ENCODE measurements around the gene UBAP2. TPM values are rescaled to one million over a fixed set of nuclear protein-coding genes. Genes with fewer than 3 reads are reported as not detected.

The UBAP2 gene
- polyA plus RNA-seq, 1 experiment: 17.5 TPM

DNA sequence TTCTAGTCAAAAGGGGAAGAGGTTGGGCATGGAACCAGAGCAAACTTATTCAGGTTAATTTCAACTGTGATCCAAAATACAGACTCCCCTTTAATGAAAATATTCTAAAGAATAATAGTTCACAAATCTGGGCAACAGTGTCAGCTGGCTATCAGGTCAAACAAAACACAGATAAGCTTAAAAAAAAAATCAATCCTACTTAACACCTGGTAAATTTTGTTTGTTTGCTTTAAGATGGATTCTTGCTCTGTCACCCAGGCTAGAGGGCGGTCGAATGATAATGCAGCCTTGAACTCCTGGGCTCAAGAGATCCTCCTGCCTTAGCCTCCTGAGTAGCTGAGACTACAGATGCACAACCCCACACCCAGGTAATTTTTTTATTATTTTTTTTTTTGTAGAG, 89.0 kb downstream of the UBAP2 start:
- Histone ChIP-seq H3K27ac (ENCODE audit: low read depth, low read length) (no peak overlapping the region), H3K4me3 (ENCODE audit: low read depth, low read length) (no peak overlapping the region), H3K27me3 (ENCODE audit: control insufficient read depth, insufficient read depth, low read length) (no peaks in the 10 kb centered on the region), H3K9me3 (ENCODE audit: control insufficient read depth, insufficient read depth, low read length) (no peaks in the 10 kb centered on the region)
- POLR2A ChIA-PET: no interaction called here
- TF ChIP-seq, protein P1, sequence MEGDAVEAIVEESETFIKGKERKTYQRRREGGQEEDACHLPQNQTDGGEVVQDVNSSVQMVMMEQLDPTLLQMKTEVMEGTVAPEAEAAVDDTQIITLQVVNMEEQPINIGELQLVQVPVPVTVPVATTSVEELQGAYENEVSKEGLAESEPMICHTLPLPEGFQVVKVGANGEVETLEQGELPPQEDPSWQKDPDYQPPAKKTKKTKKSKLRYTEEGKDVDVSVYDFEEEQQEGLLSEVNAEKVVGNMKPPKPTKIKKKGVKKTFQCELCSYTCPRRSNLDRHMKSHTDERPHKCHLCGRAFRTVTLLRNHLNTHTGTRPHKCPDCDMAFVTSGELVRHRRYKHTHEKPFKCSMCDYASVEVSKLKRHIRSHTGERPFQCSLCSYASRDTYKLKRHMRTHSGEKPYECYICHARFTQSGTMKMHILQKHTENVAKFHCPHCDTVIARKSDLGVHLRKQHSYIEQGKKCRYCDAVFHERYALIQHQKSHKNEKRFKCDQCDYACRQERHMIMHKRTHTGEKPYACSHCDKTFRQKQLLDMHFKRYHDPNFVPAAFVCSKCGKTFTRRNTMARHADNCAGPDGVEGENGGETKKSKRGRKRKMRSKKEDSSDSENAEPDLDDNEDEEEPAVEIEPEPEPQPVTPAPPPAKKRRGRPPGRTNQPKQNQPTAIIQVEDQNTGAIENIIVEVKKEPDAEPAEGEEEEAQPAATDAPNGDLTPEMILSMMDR (IDR thresholded peaks at IDR 0.05; ENCODE audit: low read depth, low read length): no peak
- no peak for DNase-seq (ENCODE audit: low read depth, low spot score)
- CTCF ChIA-PET: interaction anchor here (0.5 kb wide), 1 partner anchor 222 kb away, joined by 4 read pairs; no protein-coding TSS in a partner anchor

GRCh38 chr9:33956544-33956943, 92.1 kb downstream of the UBAP2 start:
- ChIA-PET CTCF (no interaction called here), POLR2A (no interaction called here)
- no peak for DNase-seq (ENCODE audit: low read depth, low spot score)
- TF ChIP-seq, protein P1 (IDR thresholded peaks at IDR 0.05; ENCODE audit: low read depth, low read length): no peak
- Histone ChIP-seq H3K27me3 (ENCODE audit: control insufficient read depth, insufficient read depth, low read length) (no peaks in the 10 kb centered on the region), H3K9me3 (ENCODE audit: control insufficient read depth, insufficient read depth, low read length) (no peaks in the 10 kb centered on the region), H3K4me3 (ENCODE audit: low read depth, low read length) (no peak overlapping the region), H3K27ac (ENCODE audit: low read depth, low read length) (no peak overlapping the region)

DNA sequence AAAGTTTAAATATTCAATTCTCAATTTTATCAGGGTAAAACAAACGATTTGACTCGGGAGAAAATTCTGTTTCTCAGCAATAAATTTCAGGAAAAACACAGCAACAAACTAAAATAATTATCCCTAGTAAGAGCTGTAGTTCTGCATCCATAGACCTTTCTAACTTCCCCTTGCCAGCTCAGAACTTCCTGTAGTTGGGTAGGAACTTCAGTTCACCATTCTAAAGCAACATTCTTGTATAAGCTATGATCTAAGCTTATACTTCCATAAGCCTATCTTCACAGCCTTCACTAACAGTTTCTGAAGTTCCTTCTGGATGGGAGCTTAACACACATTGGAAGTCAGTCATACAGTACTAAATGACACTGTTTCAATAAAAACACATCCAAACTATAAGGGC, 96.6 kb downstream of the UBAP2 start:
- Histone ChIP-seq H3K4me3 (ENCODE audit: low read depth, low read length) (no peak overlapping the region), H3K27me3 (ENCODE audit: control insufficient read depth, insufficient read depth, low read length) (no peaks in the 10 kb centered on the region), H3K27ac (ENCODE audit: low read depth, low read length) (no peak overlapping the region), H3K9me3 (ENCODE audit: control insufficient read depth, insufficient read depth, low read length) (no peaks in the 10 kb centered on the region)
- DNase-seq (ENCODE audit: low read depth, low spot score): no peak
- ChIA-PET POLR2A (no interaction called here), CTCF (interaction anchor here (0.9 kb wide), 1 partner anchor 122 kb away, joined by 3 read pairs; no protein-coding TSS in a partner anchor)
- TF ChIP-seq, protein P1 (IDR thresholded peaks at IDR 0.05; ENCODE audit: low read depth, low read length): no peak

DNA sequence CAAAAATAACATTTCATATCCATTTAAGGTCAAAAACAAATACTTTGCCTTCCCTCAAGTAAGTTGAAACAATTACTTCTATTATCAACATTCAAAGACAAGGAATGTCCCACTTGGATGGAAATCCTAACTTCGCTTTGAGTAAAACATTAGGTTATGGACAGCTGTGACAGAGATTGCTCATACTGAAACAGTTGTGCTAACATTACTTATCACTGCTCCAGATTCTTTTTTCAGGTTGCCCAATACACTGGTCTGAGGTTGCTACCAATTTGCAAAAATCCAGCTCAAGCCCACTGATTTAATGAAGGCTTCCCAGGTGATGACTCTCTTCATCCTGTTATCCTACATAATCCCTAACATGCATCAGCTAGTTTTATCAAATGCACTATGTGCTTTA, 98.3 kb downstream of the UBAP2 start:
- TF ChIP-seq, protein P1 (IDR thresholded peaks at IDR 0.05; ENCODE audit: low read depth, low read length): no peak
- Histone ChIP-seq H3K9me3 (ENCODE audit: control insufficient read depth, insufficient read depth, low read length) (no peaks in the 10 kb centered on the region), H3K27me3 (ENCODE audit: control insufficient read depth, insufficient read depth, low read length) (no peaks in the 10 kb centered on the region), H3K4me3 (ENCODE audit: low read depth, low read length) (no peak overlapping the region), H3K27ac (ENCODE audit: low read depth, low read length) (no peak overlapping the region)
- CTCF ChIA-PET: interaction anchor here (1.0 kb wide), 1 partner anchor 8 kb away, joined by 3 read pairs; no protein-coding TSS in a partner anchor
- POLR2A ChIA-PET: no interaction called here
- no peak for DNase-seq (ENCODE audit: low read depth, low spot score)

GRCh38 chr9:33946779-33947535, 101.7 kb downstream of the UBAP2 start:
- Histone ChIP-seq H3K27ac (ENCODE audit: low read depth, low read length) (peak overlapping the region; percentile 91), H3K9me3 (ENCODE audit: control insufficient read depth, insufficient read depth, low read length) (no peaks in the 10 kb centered on the region), H3K27me3 (ENCODE audit: control insufficient read depth, insufficient read depth, low read length) (no peaks in the 10 kb centered on the region), H3K4me3 (ENCODE audit: low read depth, low read length) (no peak overlapping the region)
- DNase-seq (ENCODE audit: low read depth, low spot score): peak; percentile 91
- ChIA-PET POLR2A (no interaction called here), CTCF (interaction anchor here (0.6 kb wide), 1 partner anchor 133 kb away, joined by 5 read pairs; no protein-coding TSS in a partner anchor)
- TF ChIP-seq, protein P1 (IDR thresholded peaks at IDR 0.05; ENCODE audit: low read depth, low read length): no peak
